SK-N-SH (cell line): Measurements from ENCODE around the gene OPCML. TPM values are rescaled to one million over a fixed set of nuclear protein-coding genes. Genes with fewer than 3 reads are reported as not detected.

Source experiments
- CTCF ChIA-PET: fragments of 300-600, 350-600 bp; formaldehyde crosslinking; extraction: SDS; loops from one replicate; lab custom pipeline; 2021; lab: Yijun Ruan, JAX
- POLR2A ChIA-PET: fragments of 350-600 bp; sonication (Branson Sonifier 250); formaldehyde crosslinking; extraction: SDS; loops from one replicate; lab custom pipeline; 2020; ENCODE audit warnings: antibody characterized with exemption, inconsistent platforms; lab: Yijun Ruan, JAX
- DNase-seq: peaks from one replicate; pipeline ENCODE4 v3.0.0; 2012
- H2AFZ ChIP-seq: fragments of 200-600 bp; sonication (generic); 2 replicates; pipeline ENCODE4 v1.8.1; 2016; ENCODE audit warnings: antibody characterized with exemption, mild to moderate bottlenecking, low read depth
- H3F3A ChIP-seq: fragments of 200-600 bp; sonication (generic); replicated peaks from 2 replicates; pipeline ENCODE3; 2016; ENCODE audit warnings: antibody characterized with exemption, mild to moderate bottlenecking; ENCODE audit not compliant: insufficient read depth
- H3K27ac ChIP-seq, 2 experiments: fragments of 200-500 bp in 1 of 2; fragments of 200-600 bp in 1 of 2; sonication (Bioruptor generic) in 1 of 2; sonication (generic), shearing (Covaris generic) in 1 of 2; 2 replicates each; pipeline versions ENCODE4 v1.5.1 to v1.6.1; 2014 to 2016; ENCODE audit warnings: low read depth in 2 of 2, inconsistent platforms in 1 of 2, low read length in 1 of 2, mild to moderate bottlenecking in 1 of 2, mixed read lengths in 1 of 2
- H3K27me3 ChIP-seq: fragments of 200-600 bp; sonication (generic), shearing (Covaris generic); 2 replicates; pipeline ENCODE4 v1.6.1; 2016; ENCODE audit warnings: mixed run types; ENCODE audit not compliant: insufficient read depth
- H3K36me3 ChIP-seq, 2 experiments: fragments of 200-500 bp in 1 of 2; fragments of 200-600 bp in 1 of 2; sonication (Bioruptor generic) in 1 of 2; sonication (generic) in 1 of 2; replicated peaks in 1 of 2; 2 replicates each; pipeline versions ENCODE3 to v1.5.1; 2014 to 2016; ENCODE audit warnings: low read length in 1 of 2, mild to moderate bottlenecking in 1 of 2; ENCODE audit not compliant: insufficient read depth in 2 of 2, control insufficient read depth in 1 of 2
- H3K4me1 ChIP-seq, 2 experiments: fragments of 200-500 bp in 1 of 2; fragments of 200-600 bp in 1 of 2; sonication (Bioruptor generic) in 1 of 2; sonication (generic), shearing (Covaris generic) in 1 of 2; 2 replicates each; pipeline versions ENCODE4 v1.5.1 to v1.6.1; 2014 to 2016; ENCODE audit warnings: low read depth in 1 of 2, low read length in 1 of 2, mixed run types in 1 of 2; ENCODE audit not compliant: insufficient read depth in 2 of 2, control insufficient read depth in 1 of 2
- H3K4me2 ChIP-seq: fragments of 200-600 bp; sonication (generic), shearing (Covaris generic); 2 replicates; pipeline ENCODE4 v1.6.1; 2017; ENCODE audit warnings: mixed run types
- H3K4me3 ChIP-seq, 2 experiments: fragments of 200-500 bp in 1 of 2; fragments of 200-600 bp in 1 of 2; sonication (Bioruptor generic) in 1 of 2; sonication (generic), shearing (Covaris generic) in 1 of 2; 2 replicates each; pipeline versions ENCODE4 v1.5.1 to v1.8.1; 2014 to 2016; ENCODE audit warnings: low read depth in 2 of 2, inconsistent platforms in 1 of 2, low read length in 1 of 2, mild to moderate bottlenecking in 1 of 2, mixed read lengths in 1 of 2, moderate library complexity in 1 of 2
- H3K79me2 ChIP-seq: fragments of 200-600 bp; sonication (generic); 2 replicates; pipeline ENCODE4 v1.8.1; 2017; ENCODE audit warnings: mild to moderate bottlenecking; ENCODE audit not compliant: insufficient read depth
- H3K9ac ChIP-seq: fragments of 200-600 bp; sonication (generic); 2 replicates; pipeline ENCODE4 v1.6.1; 2017; ENCODE audit warnings: mixed run types
- H3K9me2 ChIP-seq: fragments of 200-600 bp; sonication (generic); 2 replicates; pipeline ENCODE4 v1.6.1; 2017; ENCODE audit warnings: mixed run types
- H3K9me3 ChIP-seq: fragments of 200-600 bp; sonication (generic); 2 replicates; pipeline ENCODE4 v1.6.1; 2017; ENCODE audit warnings: mixed run types, mild to moderate bottlenecking, moderate library complexity
- H4K20me1 ChIP-seq: fragments of 200-600 bp; sonication (generic); 2 replicates; pipeline ENCODE4 v1.6.1; 2017; ENCODE audit warnings: mild to moderate bottlenecking, mixed run types; ENCODE audit not compliant: insufficient read depth
- CHD2 ChIP-seq: fragments of 150-350 bp; IDR thresholded peaks from 2 replicates; pipeline ENCODE4 v1.6.1; 2018; ENCODE audit warnings: low read length; ENCODE audit not compliant: partially characterized antibody
- ELF1 ChIP-seq: IDR thresholded peaks from 2 replicates; pipeline ENCODE4 v1.4.0; 2012
- GABPA ChIP-seq: IDR thresholded peaks from 2 replicates; pipeline ENCODE4 v1.4.0; 2012; ENCODE audit warnings: low read depth, mild to moderate bottlenecking
- JUND ChIP-seq: IDR thresholded peaks from 2 replicates; pipeline ENCODE4 v1.4.0; 2012
- NRF1 ChIP-seq: IDR thresholded peaks from 2 replicates; pipeline ENCODE4 v1.6.1; 2012; ENCODE audit warnings: low read depth, mild to moderate bottlenecking, low read length
- REST ChIP-seq: IDR thresholded peaks from 2 replicates; pipeline ENCODE4 v1.6.1; 2012; ENCODE audit warnings: mild to moderate bottlenecking, low read depth, low read length, moderate library complexity
- RFX5 ChIP-seq: IDR thresholded peaks from 2 replicates; pipeline ENCODE4 v1.6.1; 2012; ENCODE audit warnings: mild to moderate bottlenecking, improper control_type of control experiment, low read length
- RXRA ChIP-seq: IDR thresholded peaks from 2 replicates; pipeline ENCODE4 v1.4.0; 2012; ENCODE audit warnings: low read depth, mild to moderate bottlenecking, borderline replicate concordance
- SIN3A ChIP-seq: IDR thresholded peaks from 2 replicates; pipeline ENCODE4 v1.6.1; 2012; ENCODE audit warnings: low read depth, mild to moderate bottlenecking, low read length, moderate library complexity, borderline replicate concordance
- TCF12 ChIP-seq: IDR thresholded peaks from 2 replicates; pipeline ENCODE4 v1.4.0; 2012
- USF2 ChIP-seq: fragments of 150-350 bp; IDR thresholded peaks from 2 replicates; pipeline ENCODE4 v1.6.1; 2017; ENCODE audit warnings: antibody characterized with exemption, low read length, low read depth, borderline replicate concordance
- WGBS: methylation state at CpG from one replicate; pipeline ENCODE4 v1.1.6; 2017; ENCODE audit warnings: low lambda C conversion rate; 5-methylcytosine and 5-hydroxymethylcytosine counted together
- polyA plus RNA-seq, 3 experiments: library from polyadenylated mRNA; depleted of rRNA; stranded (reverse); fragments of >200 nt; gene quantifications; 2 replicates each; pipeline ENCODE4 v1.2.3, GENCODE V29; 2012
- TF ChIP-seq, protein P1 (sequence below): IDR thresholded peaks from 2 replicates; pipeline ENCODE4 v1.4.0; 2012; ENCODE audit warnings: low read depth

The OPCML gene
- polyA plus RNA-seq, 1 of the 3 experiments (the other 2 are of a cell fraction): not detected

DNA sequence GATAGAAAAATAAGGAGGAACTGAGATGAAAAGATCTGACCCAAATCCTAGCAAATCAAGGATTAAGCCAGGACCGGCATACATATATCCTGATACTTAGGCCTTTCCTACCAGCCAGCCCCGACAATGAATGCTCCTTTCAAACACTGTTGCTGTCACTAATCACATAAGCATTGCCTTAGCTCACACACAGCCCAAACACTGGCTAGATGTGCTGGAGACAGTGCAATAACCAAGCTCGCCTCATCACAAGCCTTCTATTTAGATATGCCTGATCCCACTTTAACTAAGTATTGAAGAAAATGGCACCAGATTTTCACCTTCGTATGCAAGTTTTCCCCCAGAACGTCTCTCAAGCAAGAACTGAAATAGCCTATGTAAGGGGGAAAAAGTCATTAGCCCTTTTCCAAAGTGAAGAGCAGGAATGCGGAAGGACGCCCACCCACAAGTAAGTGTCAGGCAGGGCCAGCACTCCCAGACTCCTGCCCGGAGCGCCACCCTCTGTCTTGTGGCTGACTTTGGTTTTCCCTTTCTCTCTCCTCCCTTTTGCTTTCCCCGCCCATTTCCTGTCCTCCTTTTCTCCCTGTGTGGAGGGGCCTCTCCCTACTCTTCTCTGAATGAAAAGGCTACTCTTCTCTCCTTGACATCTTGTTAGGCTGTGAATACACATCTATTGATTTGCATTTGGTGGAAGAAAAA, 8.9 kb upstream of the OPCML start (continued):
- TF ChIP-seq REST (no peak), TCF12 (no peak), JUND (no peak), RXRA (no peak), SIN3A (no peak)
- TF ChIP-seq, all 33 proteins: peak for 0

DNA sequence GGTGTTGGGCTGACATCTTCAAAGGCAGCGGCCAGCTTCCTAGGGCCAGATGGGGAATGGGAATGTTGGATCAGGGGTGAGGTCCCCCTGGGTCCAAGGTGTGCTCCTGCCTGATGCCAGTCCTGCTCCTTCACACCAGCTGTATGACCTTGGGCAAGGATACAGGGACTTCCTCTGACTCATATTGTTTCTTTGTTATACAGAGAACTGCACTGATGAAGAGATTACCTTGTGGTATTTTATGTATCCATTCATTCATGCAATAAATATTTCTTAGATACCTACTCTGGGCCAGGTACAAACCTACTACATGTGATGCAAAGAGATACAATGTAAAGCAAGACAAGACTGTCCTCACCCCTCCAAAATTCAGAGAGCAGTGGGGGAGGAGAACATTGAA, 3.9 kb upstream of the OPCML start:
- Histone ChIP-seq H3K9me3 (peaks cover 7% of the 10 kb centered on the region; the same call in 1 of the 2 replicates), H3K9me2 (no peaks in the 10 kb centered on the region), H4K20me1 (no peaks in the 10 kb centered on the region), H3K36me3 (no peaks in the 10 kb centered on the region), H3K27me3 (no peaks in the 10 kb centered on the region), H3K27ac (no peak overlapping the region), H3F3A (no peaks in the 10 kb centered on the region), H2AFZ (no peak overlapping the region), H3K4me1 (no peaks in the 10 kb centered on the region), H3K4me3 (no peak overlapping the region), H3K4me2 (no peak overlapping the region), H3K9ac (no peak overlapping the region), H3K79me2 (no peaks in the 10 kb centered on the region)
- ChIA-PET CTCF (no interaction called here), POLR2A (no interaction called here)
- TF ChIP-seq NRF1 (no peak), JUND (no peak), REST (no peak), ELF1 (no peak), CHD2 (no peak), RFX5 (no peak), GABPA (no peak), USF2 (no peak)
- TF ChIP-seq, protein P1, sequence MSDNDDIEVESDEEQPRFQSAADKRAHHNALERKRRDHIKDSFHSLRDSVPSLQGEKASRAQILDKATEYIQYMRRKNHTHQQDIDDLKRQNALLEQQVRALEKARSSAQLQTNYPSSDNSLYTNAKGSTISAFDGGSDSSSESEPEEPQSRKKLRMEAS: no peak
- WGBS: 20% methylated on average over 1 of the region's 1 CpG
- DNase-seq: no peak
